BE2C (cell line): Measurements from ENCODE around the gene GPX2.

ENCODE experiments used
- DNase-seq: peaks from one replicate; pipeline ENCODE4 v3.0.0-alpha.2; 2020
- H3K27me3 ChIP-seq: fragments of 250-450 bp; sonication (Bioruptor Pico); 2 replicates; pipeline ENCODE4 v1.5.1; 2020; ENCODE audit warnings: mild to moderate bottlenecking
- H3K36me3 ChIP-seq: fragments of 250-450 bp; sonication (Bioruptor Pico); 2 replicates; pipeline ENCODE4 v1.5.1; 2020; ENCODE audit warnings: mild to moderate bottlenecking
- H3K4me1 ChIP-seq: fragments of 250-450 bp; sonication (Bioruptor Pico); 2 replicates; pipeline ENCODE4 v1.5.1; 2020
- H3K4me3 ChIP-seq: 2 replicates; pipeline ENCODE4 v1.5.1; 2011; ENCODE audit warnings: low read depth, low read length
- H3K9me3 ChIP-seq: fragments of 250-450 bp; sonication (Bioruptor Pico); 2 replicates; pipeline ENCODE4 v1.5.1; 2020
- TF ChIP-seq, protein P1 (sequence below): IDR thresholded peaks from 2 replicates; pipeline ENCODE4 v1.5.1; 2012; ENCODE audit warnings: mild to moderate bottlenecking, low read depth, low read length

GPX2 gene

DNA sequence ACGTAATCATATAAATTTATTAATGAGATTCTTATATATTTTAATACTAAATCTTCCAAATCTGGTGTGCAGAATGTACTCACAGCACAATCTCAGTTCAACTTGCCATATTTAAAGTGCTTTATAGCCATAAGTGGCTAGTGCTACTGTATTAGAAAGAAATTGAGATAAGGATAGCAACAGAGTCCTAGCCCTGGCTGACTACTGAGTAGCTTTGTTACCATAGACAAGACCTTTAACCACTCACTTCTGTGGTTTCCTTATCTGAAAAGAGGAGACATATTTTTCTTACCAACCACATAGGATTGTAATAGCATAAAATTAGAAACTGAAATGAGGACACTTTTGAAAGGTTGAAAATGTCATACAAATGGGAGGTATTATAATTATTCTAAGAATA lies 30.3 kb downstream of the GPX2 start:
- no peaks in the 10 kb centered on the region for H3K36me3 ChIP-seq
- TF ChIP-seq, protein P1, sequence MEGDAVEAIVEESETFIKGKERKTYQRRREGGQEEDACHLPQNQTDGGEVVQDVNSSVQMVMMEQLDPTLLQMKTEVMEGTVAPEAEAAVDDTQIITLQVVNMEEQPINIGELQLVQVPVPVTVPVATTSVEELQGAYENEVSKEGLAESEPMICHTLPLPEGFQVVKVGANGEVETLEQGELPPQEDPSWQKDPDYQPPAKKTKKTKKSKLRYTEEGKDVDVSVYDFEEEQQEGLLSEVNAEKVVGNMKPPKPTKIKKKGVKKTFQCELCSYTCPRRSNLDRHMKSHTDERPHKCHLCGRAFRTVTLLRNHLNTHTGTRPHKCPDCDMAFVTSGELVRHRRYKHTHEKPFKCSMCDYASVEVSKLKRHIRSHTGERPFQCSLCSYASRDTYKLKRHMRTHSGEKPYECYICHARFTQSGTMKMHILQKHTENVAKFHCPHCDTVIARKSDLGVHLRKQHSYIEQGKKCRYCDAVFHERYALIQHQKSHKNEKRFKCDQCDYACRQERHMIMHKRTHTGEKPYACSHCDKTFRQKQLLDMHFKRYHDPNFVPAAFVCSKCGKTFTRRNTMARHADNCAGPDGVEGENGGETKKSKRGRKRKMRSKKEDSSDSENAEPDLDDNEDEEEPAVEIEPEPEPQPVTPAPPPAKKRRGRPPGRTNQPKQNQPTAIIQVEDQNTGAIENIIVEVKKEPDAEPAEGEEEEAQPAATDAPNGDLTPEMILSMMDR = no peak
- 0 out of 2 replicates have a peak, but pooled peaks cover 3% of the 10 kb centered on the region for H3K27me3 ChIP-seq
- H3K4me1 ChIP-seq = peaks cover 3% of the 10 kb centered on the region; the same call in 1 of the 2 replicates
- H3K4me3 ChIP-seq = no peak overlapping the region
- H3K9me3 ChIP-seq = no peaks in the 10 kb centered on the region
- no peak for DNase-seq

DNA sequence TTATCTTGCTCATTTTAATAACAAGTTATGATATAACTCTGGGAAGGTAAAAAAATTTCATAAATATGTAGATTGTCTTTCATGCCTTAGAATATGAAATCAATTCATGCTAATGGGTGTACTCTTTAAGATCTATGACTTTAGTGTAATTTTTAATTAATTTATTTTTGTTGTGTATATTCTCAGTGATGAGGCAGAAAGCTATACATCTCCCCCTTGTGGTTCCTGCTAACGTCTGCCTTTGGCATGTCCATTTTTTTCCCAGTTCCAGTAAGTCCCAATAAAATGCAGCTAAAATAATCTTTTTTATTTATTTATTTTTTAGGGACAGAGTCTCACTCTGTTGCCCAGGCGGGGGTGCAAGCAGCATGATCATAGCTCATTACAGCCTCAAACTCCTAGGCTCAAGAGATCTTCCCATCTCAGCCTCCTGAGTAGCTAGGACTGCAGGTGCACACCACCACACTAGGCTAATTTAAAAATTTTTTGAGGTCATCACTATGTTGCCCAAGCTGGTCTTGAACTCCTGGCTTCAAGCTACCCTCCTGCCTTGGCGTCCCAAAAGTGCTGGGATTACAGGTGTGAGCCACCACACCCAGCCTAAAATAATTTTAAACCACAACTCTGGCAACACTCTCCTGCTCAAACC lies 31.6 kb downstream of the GPX2 start:
- DNase-seq = peak; percentile 22
- Histone ChIP-seq H3K4me3 (no peak overlapping the region; the same call in 1 of the 2 replicates), H3K27me3 (peaks cover 4% of the 10 kb centered on the region; the same call in 1 of the 2 replicates), H3K9me3 (no peaks in the 10 kb centered on the region), H3K36me3 (no peaks in the 10 kb centered on the region), H3K4me1 (peaks cover 3% of the 10 kb centered on the region; the same call in 1 of the 2 replicates)
- TF ChIP-seq, protein P1 = peak; percentile 81

DNA sequence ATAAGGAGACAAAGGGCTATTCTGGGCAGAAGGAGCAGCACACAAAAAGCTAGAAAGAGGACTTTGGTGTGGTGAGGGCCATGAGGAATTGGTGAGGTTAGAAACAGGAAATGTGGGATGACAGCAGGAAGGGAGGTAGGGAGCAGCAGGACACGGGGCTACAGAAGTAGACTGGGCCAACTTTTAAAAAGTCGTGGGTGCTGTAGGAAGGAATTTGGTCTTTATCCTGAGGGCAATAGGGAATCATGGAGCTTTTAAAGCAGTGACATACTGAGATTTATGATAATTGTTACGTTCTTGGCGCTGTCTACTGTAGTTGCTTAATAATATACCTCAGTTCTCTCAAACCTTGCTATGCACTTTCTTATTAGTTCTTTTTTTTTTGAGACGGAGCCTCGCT lies 36.5 kb downstream of the GPX2 start:
- Histone ChIP-seq H3K4me3 (no peak overlapping the region), H3K9me3 (no peaks in the 10 kb centered on the region), H3K36me3 (no peaks in the 10 kb centered on the region), H3K27me3 (peaks cover 4% of the 10 kb centered on the region; the same call in 1 of the 2 replicates), H3K4me1 (no peaks in the 10 kb centered on the region)
- DNase-seq = no peak
- TF ChIP-seq, protein P1 = no peak

DNA sequence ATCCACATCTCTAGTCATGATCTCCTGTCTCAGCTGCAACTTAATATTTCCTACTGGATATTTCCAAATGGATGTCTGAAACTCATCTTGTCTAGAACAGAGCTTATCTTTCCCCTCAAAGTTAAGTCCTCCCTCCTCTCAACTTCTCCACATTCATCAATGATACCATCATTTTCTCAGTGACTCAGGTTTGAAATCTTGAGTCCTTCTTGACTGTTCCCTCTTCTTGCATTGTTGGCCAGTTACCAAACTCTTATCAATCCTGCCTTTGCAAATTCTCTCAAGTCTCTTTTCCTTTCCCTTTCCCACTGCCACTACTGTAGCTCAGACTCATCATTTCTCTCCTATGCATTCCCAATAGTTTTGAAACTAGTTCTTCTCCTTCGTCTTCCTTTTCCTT lies 42.6 kb downstream of the GPX2 start:
- TF ChIP-seq, protein P1 = no peak
- Histone ChIP-seq H3K9me3 (no peaks in the 10 kb centered on the region), H3K4me1 (no peaks in the 10 kb centered on the region), H3K4me3 (no peak overlapping the region), H3K36me3 (no peaks in the 10 kb centered on the region), H3K27me3 (peaks cover 6% of the 10 kb centered on the region; the same call in 1 of the 2 replicates)
- no peak for DNase-seq

DNA sequence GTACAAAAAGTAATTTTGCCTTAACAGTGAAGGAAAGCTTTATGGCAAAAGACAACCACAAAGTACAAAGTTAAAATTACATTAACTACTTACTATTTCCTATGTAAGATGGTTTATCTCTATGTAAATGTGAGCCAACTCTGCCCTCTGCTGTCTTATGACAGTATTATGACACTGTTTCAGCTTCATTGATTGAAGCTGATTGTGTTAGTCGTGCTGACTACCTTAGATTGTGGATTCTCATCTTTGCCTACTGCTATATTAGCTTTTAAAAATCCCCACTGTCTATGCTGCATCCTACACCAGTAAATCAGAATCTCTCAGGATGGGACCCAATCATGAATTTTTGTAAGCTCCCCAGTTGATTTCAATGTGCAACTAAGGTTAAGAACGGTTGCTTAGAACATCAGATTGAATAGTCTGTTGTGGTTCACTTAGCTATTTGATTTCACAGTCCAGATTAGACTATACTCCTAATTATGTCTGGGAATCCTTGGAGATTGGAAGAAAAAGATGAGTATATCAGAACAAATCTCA lies 50.6 kb downstream of the GPX2 start:
- TF ChIP-seq, protein P1 = peak; percentile 64
- Histone ChIP-seq H3K36me3 (no peaks in the 10 kb centered on the region), H3K27me3 (peaks cover 20% of the 10 kb centered on the region), H3K4me1 (no peaks in the 10 kb centered on the region), H3K4me3 (no peak overlapping the region), H3K9me3 (no peaks in the 10 kb centered on the region)
- peak; percentile 45 for DNase-seq

DNA sequence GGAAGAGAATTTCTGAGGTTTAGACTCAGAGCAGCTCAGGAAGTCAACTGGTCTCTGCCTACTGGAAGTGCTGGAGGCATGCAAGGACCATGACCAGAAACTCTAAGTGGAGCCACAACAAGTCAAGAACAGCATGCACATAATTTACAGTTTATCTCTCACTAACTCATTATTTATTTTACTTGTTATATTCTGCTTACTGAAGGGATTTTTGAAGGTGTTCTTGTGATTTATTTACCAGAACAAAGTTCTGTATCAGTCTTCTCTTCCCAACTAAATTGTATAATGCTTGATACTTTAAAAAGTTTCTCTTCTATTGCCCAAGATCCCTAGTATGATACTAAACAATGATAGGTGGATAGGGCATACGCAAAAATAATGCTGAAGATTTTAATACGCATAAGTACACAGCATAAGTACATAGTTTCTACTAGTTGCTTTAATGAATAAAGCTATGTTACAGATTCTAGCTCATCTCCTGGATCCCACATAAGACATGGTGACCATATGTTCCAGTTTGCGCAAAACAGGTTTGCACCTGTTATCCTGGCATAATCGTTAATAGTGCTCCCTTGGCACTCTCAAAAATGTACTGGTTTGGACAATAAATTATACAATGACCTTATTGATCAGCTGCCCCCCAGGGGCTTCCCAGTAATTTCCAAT lies 51.2 kb downstream of the GPX2 start:
- Histone ChIP-seq H3K9me3 (no peaks in the 10 kb centered on the region), H3K4me3 (no peak overlapping the region), H3K27me3 (peaks cover 25% of the 10 kb centered on the region), H3K36me3 (no peaks in the 10 kb centered on the region), H3K4me1 (no peaks in the 10 kb centered on the region)
- TF ChIP-seq, protein P1 = no peak
- DNase-seq = no peak
